ENCODE results near the gene CSNK1G1. TPM values are rescaled to one million over a fixed set of nuclear protein-coding genes. Genes with fewer than 3 reads are reported as not detected.

Gene CSNK1G1
- total and polyA plus RNA-seq, 2 of the 8 experiments (the other 6 are each of a cell fraction or from before 2014, with no cell fraction given): 6.0 to 12.9 TPM

DNA sequence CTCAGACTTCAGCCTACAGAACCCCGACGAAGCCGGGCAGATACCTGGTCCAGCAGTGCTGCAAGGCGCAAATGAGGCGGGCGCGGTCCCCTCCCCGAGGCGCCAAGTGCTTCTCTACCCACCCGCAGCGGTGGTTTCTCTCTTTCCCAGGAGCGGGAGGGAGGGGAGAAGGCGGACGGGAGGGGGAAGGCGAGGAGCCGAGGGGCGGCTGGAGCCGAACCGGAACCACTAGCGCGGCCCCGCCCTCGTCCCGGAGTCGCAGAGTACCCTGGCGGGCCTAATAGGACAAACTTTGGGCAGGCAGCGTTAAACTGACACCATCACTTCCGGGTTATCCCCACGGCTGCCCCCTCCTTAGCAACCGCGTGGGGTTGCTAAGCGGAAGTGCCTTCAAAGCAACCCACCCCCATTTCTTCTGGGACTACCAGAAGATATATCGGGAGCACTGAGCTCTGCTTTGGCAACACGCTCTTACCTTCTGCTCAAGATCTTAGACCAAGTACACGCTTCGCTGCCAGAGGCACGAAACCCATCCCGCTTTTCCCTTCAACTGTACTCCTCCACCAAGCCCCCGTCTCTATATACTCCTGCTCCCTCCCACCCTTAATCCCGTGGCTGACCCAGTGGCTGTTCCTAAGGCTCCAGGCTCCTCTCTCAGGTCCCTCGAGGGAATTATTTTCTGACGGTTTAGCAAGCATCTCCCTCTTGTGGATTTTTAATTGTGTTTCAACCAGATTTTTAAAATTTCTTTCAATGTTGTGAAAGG lies at the start of gene CSNK1G1 (continued):
- TF ChIP-seq CREB1 (IDR thresholded peaks at IDR 0.05) (peak; percentile 54), EGR1 (IDR thresholded peaks at IDR 0.05; ENCODE audit: borderline replicate concordance, low read depth, low read length) (peak; percentile 70; the same call in 1 of the 2 replicates), TAF1 (IDR thresholded peaks at IDR 0.05; ENCODE audit: low read depth, low read length) (peak; percentile 82), CEBPB (IDR thresholded peaks at IDR 0.05; ENCODE audit: low read depth, low read length) (no peak), SRF (IDR thresholded peaks at IDR 0.05; ENCODE audit: low read depth, low read length) (0 out of 2 replicates have a peak, but pooled peaks have one; percentile 37), RAD21 (IDR thresholded peaks at IDR 0.05 in 1 of 2, conservative IDR thresholded peaks at IDR 0.05 in 1 of 2; ENCODE audit: low read depth in 2 of 2, low read length in 2 of 2) (peak; percentile 56 to 59), KDM4A (IDR thresholded peaks at IDR 0.05; ENCODE audit: low read depth, low read length, severe bottlenecking) (peak; percentile 12), PHF8 (conservative IDR thresholded peaks at IDR 0.05; ENCODE audit: low read depth, low read length) (peak; percentile 73), CBX5 (IDR thresholded peaks at IDR 0.05; ENCODE audit: low read depth, low read length) (no peak), GABPA (IDR thresholded peaks at IDR 0.05; ENCODE audit: borderline replicate concordance, insufficient read depth, low read length) (peak; percentile 93), CTBP2 (IDR thresholded peaks at IDR 0.05; ENCODE audit: borderline replicate concordance, insufficient read depth, insufficient read length, low read length) (no peak), ASH2L (IDR thresholded peaks at IDR 0.05; ENCODE audit: low read length) (peak; percentile 46), CHD2 (IDR thresholded peaks at IDR 0.05; ENCODE audit: low read length) (peak; percentile 71), HDAC2 (IDR thresholded peaks at IDR 0.05; ENCODE audit: borderline replicate concordance in 1 of 2, low read depth in 2 of 2, low read length in 2 of 2) (0 out of 4 replicates have a peak, but pooled peaks of 1 of the 2 experiments have one; percentile 10), EP300 (IDR thresholded peaks at IDR 0.05; ENCODE audit: borderline replicate concordance in 1 of 2, low read depth in 2 of 2, low read length in 2 of 2) (peak in 1 of 2 experiments; percentile 35; a peak in 1 of 3 replicates), FOSL1 (IDR thresholded peaks at IDR 0.05; ENCODE audit: insufficient read depth, low read depth, low read length) (no peak), RFX5 (IDR thresholded peaks at IDR 0.05; ENCODE audit: borderline replicate concordance, low read depth, low read length) (no peak)
- TF ChIP-seq, protein P1, sequence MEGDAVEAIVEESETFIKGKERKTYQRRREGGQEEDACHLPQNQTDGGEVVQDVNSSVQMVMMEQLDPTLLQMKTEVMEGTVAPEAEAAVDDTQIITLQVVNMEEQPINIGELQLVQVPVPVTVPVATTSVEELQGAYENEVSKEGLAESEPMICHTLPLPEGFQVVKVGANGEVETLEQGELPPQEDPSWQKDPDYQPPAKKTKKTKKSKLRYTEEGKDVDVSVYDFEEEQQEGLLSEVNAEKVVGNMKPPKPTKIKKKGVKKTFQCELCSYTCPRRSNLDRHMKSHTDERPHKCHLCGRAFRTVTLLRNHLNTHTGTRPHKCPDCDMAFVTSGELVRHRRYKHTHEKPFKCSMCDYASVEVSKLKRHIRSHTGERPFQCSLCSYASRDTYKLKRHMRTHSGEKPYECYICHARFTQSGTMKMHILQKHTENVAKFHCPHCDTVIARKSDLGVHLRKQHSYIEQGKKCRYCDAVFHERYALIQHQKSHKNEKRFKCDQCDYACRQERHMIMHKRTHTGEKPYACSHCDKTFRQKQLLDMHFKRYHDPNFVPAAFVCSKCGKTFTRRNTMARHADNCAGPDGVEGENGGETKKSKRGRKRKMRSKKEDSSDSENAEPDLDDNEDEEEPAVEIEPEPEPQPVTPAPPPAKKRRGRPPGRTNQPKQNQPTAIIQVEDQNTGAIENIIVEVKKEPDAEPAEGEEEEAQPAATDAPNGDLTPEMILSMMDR (IDR thresholded peaks at IDR 0.05; ENCODE audit: control extremely low read depth in 1 of 3, insufficient read depth in 1 of 3, low read depth in 1 of 3, low read length in 3 of 3): peak in 2 of 3 experiments; percentile 13 to 65; a peak in 2 of 4 replicates
